Retinal pigment epithelial cell (primary cell): ENCODE measurements around the gene VASN.

ENCODE experiments used
- DNase-seq: peaks from one replicate; pipeline ENCODE4 v3.0.0-alpha.2; 2010; ENCODE audit warnings: low read depth
- H3K4me3 ChIP-seq: 2 replicates; pipeline ENCODE4 v1.5.1; 2011; ENCODE audit warnings: mild to moderate bottlenecking, low read length, control low read depth, moderate library complexity
- TF ChIP-seq, protein P1 (sequence below): conservative IDR thresholded peaks from 2 replicates; pipeline ENCODE4 v1.5.1; 2011; ENCODE audit warnings: low read depth, low read length, control low read depth, inconsistent platforms

Gene VASN

DNA sequence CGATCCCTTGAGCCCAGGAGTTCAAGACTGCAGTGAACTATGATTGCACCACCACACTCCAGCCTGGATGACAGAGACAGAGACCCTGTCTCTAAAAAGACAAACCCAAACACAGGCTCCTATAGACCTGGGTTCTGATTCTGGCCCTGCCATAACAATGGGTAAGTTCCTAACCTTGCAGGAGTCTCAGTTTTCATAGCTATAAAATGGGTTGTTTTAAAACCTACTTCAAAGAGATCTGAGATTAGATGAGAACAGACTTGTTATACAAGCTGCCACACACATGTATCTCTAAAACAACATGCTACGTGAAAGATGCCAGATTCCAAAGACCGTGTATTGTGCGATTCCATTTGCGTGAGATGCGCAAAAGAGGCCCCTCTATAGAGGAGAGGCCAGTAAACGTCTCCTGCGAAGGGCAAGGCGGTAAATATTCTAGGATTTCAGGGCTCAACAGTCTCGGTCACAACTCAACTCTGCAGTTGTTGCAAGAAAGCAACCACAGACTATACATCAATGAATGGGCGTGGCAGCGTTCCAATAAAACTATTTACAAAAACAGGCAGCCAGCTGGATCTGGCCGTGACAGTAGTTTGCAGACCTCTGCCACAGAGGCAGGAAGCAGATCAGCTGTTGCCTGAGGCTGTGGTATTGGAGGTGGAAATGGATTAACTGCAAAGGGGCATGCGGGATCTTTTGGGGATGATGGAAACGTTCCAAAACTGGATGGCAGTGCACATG, 38.9 kb downstream of the VASN start:
- DNase-seq: no peak
- TF ChIP-seq, protein P1, sequence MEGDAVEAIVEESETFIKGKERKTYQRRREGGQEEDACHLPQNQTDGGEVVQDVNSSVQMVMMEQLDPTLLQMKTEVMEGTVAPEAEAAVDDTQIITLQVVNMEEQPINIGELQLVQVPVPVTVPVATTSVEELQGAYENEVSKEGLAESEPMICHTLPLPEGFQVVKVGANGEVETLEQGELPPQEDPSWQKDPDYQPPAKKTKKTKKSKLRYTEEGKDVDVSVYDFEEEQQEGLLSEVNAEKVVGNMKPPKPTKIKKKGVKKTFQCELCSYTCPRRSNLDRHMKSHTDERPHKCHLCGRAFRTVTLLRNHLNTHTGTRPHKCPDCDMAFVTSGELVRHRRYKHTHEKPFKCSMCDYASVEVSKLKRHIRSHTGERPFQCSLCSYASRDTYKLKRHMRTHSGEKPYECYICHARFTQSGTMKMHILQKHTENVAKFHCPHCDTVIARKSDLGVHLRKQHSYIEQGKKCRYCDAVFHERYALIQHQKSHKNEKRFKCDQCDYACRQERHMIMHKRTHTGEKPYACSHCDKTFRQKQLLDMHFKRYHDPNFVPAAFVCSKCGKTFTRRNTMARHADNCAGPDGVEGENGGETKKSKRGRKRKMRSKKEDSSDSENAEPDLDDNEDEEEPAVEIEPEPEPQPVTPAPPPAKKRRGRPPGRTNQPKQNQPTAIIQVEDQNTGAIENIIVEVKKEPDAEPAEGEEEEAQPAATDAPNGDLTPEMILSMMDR: no peak
- H3K4me3 ChIP-seq: no peak overlapping the region

DNA sequence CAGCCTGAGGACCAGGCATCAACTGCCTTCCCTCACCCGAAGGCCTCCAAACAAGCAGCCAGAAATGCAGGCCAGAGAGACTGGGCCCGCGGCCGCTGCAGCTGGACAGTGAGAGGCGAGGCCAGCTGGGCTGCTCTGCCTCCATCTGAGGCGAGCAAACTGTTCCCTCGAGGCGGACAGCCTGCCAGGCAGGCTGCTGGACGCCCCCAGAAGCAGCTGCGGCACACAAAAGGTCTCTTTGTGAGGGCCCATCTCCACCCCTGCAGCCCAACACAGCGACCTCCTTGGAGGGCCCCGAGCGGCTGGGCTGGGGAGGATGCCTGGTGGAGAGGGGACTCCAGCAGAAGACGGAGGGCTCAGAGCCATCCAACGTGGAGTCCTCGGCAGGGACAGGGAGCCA, 40.0 kb downstream of the VASN start:
- no peak for DNase-seq
- no peak overlapping the region for H3K4me3 ChIP-seq
- TF ChIP-seq, protein P1: no peak

DNA sequence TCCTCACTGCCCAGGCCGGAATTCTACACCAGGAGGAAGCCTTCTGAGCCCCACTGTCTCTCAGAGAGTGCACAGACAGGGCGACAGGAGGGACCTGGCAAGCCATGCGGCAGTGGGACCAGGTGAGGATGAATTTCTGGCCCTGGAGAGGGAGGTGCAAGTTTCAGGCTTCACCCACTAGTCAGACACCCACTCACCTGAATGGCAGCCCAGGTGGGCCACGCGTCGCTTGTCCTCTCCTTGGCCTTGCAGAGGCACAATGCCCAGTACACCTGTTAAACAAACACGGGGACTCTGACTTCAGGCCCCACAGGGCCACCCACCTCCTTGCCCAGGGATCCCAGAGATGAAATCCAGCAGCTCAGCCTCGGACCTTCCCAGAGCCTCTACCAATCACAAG, 40.5 kb downstream of the VASN start:
- TF ChIP-seq, protein P1: no peak
- no peak overlapping the region for H3K4me3 ChIP-seq
- no peak for DNase-seq

DNA sequence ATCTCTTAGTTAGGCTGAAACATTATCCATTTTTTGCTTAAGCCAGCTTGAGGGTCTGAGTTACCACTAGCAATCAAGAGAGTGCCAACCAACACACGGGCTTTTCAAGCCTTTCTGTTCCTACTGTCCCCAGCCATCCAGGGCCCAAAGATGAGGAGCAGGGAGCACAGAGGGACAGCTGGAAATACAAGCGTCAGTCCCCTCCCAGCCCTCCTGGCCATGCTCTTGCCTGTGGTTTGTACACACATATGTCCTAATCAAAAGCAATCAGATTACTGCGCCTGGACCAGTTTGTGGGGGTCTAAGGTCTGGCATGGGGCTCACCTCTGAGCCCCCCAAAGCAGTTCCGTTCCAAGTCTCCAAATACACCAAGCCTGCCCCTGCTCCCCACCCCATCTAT, 41.2 kb downstream of the VASN start:
- H3K4me3 ChIP-seq: no peak overlapping the region
- TF ChIP-seq, protein P1: no peak
- no peak for DNase-seq

DNA sequence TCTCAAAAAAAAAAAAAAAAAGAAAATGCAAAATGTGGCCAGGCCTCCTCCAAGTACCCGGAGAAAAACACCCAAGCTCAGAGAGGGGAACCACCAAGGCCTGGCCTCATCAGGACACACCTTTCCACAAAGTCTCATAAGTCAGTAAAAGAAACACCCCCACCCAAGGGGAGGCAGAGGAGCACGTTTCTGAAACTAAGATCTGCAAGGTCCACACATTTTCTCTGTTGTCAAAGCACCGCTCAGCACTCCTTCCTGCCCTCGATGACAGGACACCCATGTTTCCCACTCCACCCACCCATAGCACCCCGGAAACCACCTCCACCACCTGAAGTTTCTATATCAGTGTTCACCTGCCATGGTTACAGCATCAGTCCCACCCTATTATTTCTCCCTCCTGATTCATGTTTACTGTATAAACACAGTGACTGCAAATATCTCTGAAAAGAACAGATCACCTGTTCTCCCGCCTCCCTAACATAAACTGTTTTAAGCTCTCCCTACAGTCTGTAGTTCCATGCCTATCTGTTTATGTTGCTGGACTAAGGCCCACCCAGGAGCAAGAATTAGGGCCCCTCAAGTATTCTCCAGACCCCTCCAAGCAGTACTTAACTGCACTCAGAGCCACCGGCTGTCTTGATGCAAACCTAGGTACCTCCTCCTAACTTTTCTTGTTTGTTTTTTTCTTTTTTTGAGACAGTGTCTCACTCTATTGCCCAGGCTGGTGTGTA, 42.7 kb downstream of the VASN start:
- H3K4me3 ChIP-seq: no peak overlapping the region
- no peak for DNase-seq
- TF ChIP-seq, protein P1: no peak

DNA sequence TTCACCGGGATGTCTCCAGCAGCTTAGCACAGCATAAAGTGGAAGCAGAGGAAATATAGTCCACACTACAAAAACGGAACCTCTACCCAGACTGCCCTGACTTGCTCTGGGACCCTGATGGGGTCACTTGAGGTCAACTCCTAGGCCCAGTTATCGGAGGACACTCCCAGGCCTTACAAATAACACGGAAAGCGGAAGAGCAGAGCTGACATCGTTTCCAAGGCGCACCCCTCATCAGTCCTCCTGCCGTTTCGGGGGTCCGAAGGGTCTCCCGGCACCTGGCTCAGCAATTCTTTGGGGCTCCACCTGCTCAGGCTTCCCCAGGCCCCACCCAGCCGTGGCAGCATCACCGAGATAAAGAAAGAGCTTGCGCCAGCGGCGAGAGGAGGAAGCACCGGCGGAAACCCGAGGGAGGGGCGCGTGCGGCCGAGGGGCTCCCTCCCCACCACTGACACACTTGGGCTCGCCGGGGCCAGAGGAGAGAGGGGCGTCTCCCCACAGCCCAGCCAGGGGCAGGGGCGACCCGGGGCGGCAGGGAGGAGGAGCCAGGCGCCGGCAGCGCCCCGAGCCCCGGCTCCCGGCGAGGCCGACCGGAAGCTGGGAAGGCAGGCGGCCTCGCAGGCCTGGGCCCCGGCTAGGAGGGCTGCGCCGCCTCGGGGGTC, 44.0 kb downstream of the VASN start:
- H3K4me3 ChIP-seq: peak overlapping the region; percentile 66
- TF ChIP-seq, protein P1: peak; percentile 0
- no peak for DNase-seq
